AG10803 (cell line): Measurements from ENCODE around the gene TCP11L1.
"Not testable (repeated sequence)": the region's sequence is repeated elsewhere in the genome, so short reads cannot be mapped to it uniquely, and the experiment has no call there.

Experiments
- DNase-seq: peaks from one replicate; pipeline ENCODE4 v3.0.0; 2010; ENCODE audit warnings: low read depth
- H3K4me3 ChIP-seq: 2 replicates; pipeline ENCODE4 v1.5.1; 2011; ENCODE audit warnings: mild to moderate bottlenecking, low read length, control low read depth
- TF ChIP-seq, protein P1 (sequence below): conservative IDR thresholded peaks from 2 replicates; pipeline ENCODE4 v1.5.1; 2011; ENCODE audit warnings: mild to moderate bottlenecking, low read length, control low read depth, inconsistent platforms

TCP11L1 gene

DNA sequence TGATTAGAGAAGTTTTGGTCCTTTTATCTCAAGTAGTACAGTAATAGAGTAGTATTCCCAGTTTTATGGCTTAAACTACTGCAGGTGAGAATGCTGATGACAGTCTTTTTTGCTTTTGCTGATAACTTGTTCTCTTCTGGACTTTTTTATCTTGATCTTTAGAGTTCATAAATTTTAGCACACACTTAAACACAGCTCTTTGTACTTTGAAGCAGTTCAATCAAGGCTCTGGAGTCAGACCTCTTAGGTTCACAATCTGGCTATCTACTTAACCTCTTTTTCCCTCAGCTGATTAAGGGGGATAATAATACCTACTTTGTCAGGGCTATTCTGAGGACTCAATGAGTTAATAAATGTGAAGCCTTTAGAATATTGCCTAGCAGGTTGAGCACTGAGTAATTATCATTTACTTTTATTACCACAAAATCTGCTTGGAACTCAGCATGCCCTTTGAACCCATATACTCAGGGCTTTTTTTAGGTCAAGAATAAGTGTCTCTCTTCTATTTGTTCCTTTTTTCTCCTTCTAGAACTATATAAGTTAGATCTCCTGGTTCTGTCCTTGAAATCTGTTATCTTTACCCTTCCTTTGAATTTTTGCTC lies 70.0 kb downstream of the TCP11L1 start:
- H3K4me3 ChIP-seq: no peak overlapping the region
- TF ChIP-seq, protein P1, sequence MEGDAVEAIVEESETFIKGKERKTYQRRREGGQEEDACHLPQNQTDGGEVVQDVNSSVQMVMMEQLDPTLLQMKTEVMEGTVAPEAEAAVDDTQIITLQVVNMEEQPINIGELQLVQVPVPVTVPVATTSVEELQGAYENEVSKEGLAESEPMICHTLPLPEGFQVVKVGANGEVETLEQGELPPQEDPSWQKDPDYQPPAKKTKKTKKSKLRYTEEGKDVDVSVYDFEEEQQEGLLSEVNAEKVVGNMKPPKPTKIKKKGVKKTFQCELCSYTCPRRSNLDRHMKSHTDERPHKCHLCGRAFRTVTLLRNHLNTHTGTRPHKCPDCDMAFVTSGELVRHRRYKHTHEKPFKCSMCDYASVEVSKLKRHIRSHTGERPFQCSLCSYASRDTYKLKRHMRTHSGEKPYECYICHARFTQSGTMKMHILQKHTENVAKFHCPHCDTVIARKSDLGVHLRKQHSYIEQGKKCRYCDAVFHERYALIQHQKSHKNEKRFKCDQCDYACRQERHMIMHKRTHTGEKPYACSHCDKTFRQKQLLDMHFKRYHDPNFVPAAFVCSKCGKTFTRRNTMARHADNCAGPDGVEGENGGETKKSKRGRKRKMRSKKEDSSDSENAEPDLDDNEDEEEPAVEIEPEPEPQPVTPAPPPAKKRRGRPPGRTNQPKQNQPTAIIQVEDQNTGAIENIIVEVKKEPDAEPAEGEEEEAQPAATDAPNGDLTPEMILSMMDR: no peak
- no peak for DNase-seq

DNA sequence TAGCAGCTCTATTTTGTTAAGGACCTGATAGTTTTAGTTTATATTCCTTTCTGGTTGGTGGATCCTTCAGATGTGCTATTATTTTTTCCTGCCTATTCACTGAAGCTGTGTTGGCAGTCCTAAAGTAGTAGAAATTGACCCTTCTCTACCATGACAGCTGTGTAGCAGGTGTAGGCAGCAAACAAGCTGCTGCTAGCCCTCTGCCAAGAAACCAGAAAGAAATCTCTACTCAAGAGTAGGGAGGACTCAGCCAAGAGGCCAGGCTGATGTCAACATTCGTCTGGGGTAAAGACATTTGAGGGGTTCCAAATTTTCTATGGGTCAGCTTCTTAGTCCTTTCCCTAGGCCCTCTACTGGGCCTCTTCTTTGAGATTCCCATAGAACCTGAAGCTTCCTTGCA lies 70.7 kb downstream of the TCP11L1 start:
- no peak for DNase-seq
- TF ChIP-seq, protein P1: no peak
- no peak overlapping the region for H3K4me3 ChIP-seq

DNA sequence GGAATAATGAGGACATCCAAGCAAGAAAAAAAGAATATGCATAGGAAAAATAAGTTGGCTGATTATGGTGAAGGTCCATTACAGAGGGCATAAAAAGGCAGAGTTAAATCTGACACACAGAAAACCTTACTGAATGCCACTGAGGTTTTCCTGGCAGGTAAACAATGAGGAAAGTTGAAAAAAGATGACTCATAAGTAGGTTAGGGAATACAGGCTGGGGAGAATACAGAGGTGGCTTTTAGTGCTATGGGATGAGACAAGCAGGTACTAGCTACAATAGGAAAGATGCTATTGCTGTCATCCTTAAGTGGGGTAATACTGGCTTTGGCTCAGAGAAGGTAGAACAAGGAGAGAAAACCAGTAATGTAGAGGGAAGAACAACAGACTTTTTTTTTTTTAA lies 77.2 kb downstream of the TCP11L1 start:
- TF ChIP-seq, protein P1: no peak
- no peak overlapping the region for H3K4me3 ChIP-seq
- no peak for DNase-seq

DNA sequence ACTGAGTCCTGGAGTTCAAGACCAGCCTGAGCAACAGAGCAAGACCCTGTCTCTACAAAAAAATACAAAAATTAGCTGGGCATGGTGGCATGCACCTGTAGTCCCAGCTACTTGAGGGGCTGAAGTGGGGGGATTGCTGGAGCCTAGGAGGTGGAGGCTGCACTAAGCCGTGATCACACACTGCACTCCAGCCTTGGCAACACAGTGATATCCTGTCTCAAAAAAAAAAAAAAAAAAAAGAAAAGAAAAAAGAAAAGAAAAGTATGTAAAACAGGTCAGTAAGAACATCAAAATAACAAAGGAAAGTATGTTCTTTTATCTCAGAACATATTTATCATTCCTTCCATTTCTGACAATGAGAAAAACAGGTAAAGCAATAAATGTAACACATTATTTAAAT lies 83.3 kb downstream of the TCP11L1 start:
- DNase-seq, H3K4me3 ChIP-seq: not testable (repeated sequence)
